Suprapubic skin (tissue), 4 donors: ENCODE data around the gene DSCAML1.

Experiments
- POLR2A ChIP-seq, 2 donors: fragments of 450-650 bp; IDR thresholded peaks; one replicate each; pipeline ENCODE4 v1.6.1; 2017; ENCODE audit warnings: antibody characterized with exemption in 2 of 2, mild to moderate bottlenecking in 2 of 2, moderate library complexity in 2 of 2
- POLR2AphosphoS5 ChIP-seq, 3 donors: sonication (generic); formaldehyde crosslinking; IDR thresholded peaks; one replicate each; pipeline ENCODE4 v1.6.1; 2017; ENCODE audit warnings: antibody characterized with exemption in 3 of 3
- TF ChIP-seq, protein P1 (sequence below), 2 donors: fragments of 200-600 bp in 1 of 2; fragments of 450-650 bp in 1 of 2; sonication (generic) in 1 of 2; IDR thresholded peaks; one replicate each; pipeline ENCODE4 v1.5.1; 2016 to 2019; ENCODE audit warnings: antibody characterized with exemption in 2 of 2, mild to moderate bottlenecking in 1 of 2, moderate library complexity in 1 of 2

DNA sequence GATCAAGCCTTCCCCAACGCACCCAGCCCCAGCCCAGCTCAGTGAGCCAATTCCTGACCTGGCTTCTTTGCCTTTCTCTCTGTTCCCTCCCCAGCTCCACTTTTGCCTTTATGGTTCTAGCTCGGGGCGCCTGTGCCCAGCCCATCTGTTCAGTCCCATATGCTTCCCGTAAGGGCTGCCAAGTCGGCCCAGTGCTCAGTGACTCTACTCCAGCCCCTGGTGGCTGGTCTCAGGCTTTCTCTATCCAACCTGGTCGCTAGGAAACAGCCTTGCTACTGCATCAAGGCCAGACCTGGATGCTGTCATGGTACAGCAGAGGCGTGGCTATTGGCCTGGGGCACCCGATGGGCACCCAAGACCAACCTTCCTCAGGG, 178.0 kb downstream of the DSCAML1 start:
- TF ChIP-seq POLR2A (IDR thresholded peaks at IDR 0.05) (no peak), POLR2AphosphoS5 (IDR thresholded peaks at IDR 0.05) (no peak)
- TF ChIP-seq, protein P1, sequence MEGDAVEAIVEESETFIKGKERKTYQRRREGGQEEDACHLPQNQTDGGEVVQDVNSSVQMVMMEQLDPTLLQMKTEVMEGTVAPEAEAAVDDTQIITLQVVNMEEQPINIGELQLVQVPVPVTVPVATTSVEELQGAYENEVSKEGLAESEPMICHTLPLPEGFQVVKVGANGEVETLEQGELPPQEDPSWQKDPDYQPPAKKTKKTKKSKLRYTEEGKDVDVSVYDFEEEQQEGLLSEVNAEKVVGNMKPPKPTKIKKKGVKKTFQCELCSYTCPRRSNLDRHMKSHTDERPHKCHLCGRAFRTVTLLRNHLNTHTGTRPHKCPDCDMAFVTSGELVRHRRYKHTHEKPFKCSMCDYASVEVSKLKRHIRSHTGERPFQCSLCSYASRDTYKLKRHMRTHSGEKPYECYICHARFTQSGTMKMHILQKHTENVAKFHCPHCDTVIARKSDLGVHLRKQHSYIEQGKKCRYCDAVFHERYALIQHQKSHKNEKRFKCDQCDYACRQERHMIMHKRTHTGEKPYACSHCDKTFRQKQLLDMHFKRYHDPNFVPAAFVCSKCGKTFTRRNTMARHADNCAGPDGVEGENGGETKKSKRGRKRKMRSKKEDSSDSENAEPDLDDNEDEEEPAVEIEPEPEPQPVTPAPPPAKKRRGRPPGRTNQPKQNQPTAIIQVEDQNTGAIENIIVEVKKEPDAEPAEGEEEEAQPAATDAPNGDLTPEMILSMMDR (IDR thresholded peaks at IDR 0.05) = no peak
